HG02571 (cell line): ENCODE measurements around the gene EPAS1.

Experiments used
- ATAC-seq: cut with Tn5 transposase; IDR thresholded peaks from one replicate; pipeline ENCODE4 v1.9.1; 2021; ENCODE audit warnings: mild to moderate bottlenecking, moderate library complexity; ENCODE audit not compliant: unreplicated experiment

The EPAS1 gene

GRCh38 chr2:46338674-46339073, 41.5 kb downstream of the EPAS1 start:
- no peak for ATAC-seq

GRCh38 chr2:46339200-46339599, 42.0 kb downstream of the EPAS1 start:
- no peak for ATAC-seq

GRCh38 chr2:46339676-46340459, 42.7 kb downstream of the EPAS1 start:
- no peak for ATAC-seq

GRCh38 chr2:46340740-46341420, 43.7 kb downstream of the EPAS1 start:
- no peak for ATAC-seq

GRCh38 chr2:46342566-46343315, 45.5 kb downstream of the EPAS1 start:
- ATAC-seq = no peak

GRCh38 chr2:46344706-46345105, 47.5 kb downstream of the EPAS1 start:
- no peak for ATAC-seq

- no peak for ATAC-seq
Measured at GRCh38 chr2:46345775-46346174, 48.6 kb downstream of the EPAS1 start.

GRCh38 chr2:46346719-46347118, 49.5 kb downstream of the EPAS1 start:
- no peak for ATAC-seq

GRCh38 chr2:46347648-46348280, 50.6 kb downstream of the EPAS1 start:
- ATAC-seq = no peak

- no peak for ATAC-seq
Measured at GRCh38 chr2:46349115-46349547, 51.9 kb downstream of the EPAS1 start.

GRCh38 chr2:46350029-46350689, 53.0 kb downstream of the EPAS1 start:
- ATAC-seq = no peak

- no peak for ATAC-seq
Measured at GRCh38 chr2:46351098-46351749, 54.0 kb downstream of the EPAS1 start.

- no peak for ATAC-seq
Measured at GRCh38 chr2:46351750-46352138, 54.5 kb downstream of the EPAS1 start.

GRCh38 chr2:46352621-46353020, 55.4 kb downstream of the EPAS1 start:
- ATAC-seq = no peak

GRCh38 chr2:46353509-46353908, 56.3 kb downstream of the EPAS1 start:
- ATAC-seq = no peak

GRCh38 chr2:46355756-46356155, 58.5 kb downstream of the EPAS1 start:
- ATAC-seq = no peak

GRCh38 chr2:46356991-46357390, 59.8 kb downstream of the EPAS1 start:
- ATAC-seq = no peak

- ATAC-seq = no peak
Measured at GRCh38 chr2:46358713-46359112, 61.5 kb downstream of the EPAS1 start.

- no peak for ATAC-seq
Measured at GRCh38 chr2:46360303-46360702, 63.1 kb downstream of the EPAS1 start.
